NCI-H187 (cell line): ENCODE data around the gene PBX3.

Experiments used
- DNase-seq, 2 experiments: peaks; one replicate each; lab custom pipeline; 2025; lab: John Stamatoyannopoulos, UW

PBX3 gene

DNA sequence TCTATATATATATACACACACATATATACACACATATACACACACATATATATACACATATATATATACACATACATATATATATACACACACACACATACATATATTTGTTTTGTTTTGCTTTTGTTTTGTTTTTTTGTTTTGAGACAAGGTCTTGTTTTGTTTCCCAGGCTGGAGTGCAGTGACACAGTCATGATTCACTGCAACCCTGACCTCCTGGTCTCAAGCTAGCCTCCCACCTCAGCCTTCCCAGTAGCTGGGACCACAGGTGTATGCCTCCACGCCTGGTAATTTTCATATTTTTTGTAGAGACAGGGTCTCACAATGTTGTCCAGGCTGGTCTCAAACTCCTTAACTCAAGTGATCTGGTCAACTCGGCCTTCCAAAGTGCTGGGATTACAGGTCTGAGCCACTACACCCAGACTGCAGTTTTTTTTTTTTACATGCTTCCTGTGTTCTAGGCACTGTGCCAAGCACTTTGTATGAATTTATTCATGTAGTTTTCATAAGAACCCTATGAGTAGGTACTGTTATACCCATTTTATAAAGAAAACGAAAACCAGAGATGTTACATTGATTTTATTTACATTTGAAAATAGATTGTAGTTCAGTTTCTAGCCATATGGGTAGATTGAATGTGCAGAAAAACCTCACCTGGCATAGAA lies 120.7 kb downstream of the PBX3 start:
- no peak for DNase-seq

DNA sequence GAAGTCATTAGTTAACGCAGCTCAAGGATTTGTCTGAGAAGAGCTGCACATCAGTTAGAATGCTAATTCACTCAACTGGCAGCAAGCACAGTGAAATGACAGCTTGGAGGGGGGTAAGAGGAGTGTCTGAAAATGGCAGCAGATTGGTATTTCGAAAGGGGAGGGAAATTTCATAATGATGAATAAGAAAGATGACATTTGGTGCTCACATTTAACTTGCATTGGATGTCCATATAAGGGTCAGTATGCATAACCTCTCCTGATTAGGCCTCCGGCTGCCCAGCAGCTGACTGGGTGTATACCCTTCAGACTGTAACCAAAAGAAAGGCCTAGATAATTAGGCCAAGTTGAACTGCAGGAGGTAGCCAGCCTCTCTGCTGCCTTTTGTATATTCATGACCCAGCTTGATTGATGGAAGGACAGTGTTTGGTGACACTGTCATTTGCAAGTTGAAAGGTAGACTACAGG lies 131.0 kb downstream of the PBX3 start:
- no peak for DNase-seq

DNA sequence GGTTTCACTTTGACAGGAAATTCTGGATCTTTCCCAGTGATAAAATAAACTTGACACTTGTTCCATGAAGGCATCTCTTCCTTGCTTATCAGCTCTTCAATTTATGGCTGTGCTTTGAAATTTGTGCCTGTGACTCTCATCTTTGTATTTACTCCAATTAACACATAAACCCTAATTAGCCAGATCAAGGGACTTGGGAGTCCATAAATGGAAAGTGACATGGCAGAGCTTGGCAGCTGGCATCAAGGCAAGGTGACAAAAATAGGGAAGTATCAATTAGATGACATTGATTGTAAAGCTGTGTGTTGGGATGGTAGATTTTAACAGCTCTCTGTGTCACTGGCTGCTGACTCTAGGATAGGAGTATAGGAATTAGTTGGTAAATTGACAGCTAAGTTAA lies 133.9 kb downstream of the PBX3 start:
- DNase-seq: no peak

DNA sequence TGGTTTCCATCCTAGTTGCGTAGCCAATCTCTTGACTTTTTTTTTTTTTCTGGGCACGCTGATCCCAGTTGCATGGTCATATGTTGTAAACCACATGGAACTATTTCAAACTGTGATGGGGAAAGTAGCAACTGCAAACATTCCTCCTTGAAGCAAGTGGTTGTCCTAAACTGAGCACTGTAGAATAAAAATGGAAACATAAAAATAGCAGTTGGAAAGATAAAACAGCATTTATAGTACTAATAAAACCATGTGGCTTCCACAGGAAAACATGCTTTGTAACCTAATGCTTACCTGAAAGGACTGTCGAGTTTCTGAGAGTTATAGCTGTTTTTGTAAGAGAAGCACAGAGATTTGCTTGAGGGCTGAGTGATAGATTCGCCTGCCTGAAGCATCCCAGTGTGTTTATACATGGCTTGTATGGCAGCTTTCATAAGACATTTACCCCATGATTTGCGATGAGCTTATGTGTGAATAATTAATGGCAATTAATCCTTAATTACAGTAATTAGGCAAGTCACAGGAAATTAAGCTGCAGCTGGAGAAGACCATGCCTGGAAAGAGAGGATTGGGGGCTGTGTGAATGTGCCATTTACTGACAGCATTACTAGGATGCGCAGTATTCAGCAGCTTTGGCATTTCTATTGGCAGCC lies 136.5 kb downstream of the PBX3 start:
- DNase-seq: no peak

DNA sequence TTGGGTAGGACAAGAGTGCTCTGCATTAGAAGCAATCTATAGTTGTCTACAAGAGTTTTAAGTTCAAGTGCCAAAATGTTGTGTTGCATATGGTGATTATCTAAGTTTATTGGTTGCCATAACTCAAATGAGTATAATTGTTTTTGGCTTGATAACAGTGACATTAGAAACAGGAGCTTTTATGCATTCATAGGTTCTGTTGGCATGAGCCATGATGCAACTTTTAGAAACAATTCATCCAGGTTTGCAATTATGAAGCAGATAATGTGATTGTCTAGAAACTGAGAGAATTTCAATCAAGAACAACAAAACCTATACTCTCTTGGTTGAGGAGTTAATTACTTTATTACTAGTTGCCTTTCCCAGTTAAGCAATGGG lies 137.0 kb downstream of the PBX3 start:
- no peak for DNase-seq

DNA sequence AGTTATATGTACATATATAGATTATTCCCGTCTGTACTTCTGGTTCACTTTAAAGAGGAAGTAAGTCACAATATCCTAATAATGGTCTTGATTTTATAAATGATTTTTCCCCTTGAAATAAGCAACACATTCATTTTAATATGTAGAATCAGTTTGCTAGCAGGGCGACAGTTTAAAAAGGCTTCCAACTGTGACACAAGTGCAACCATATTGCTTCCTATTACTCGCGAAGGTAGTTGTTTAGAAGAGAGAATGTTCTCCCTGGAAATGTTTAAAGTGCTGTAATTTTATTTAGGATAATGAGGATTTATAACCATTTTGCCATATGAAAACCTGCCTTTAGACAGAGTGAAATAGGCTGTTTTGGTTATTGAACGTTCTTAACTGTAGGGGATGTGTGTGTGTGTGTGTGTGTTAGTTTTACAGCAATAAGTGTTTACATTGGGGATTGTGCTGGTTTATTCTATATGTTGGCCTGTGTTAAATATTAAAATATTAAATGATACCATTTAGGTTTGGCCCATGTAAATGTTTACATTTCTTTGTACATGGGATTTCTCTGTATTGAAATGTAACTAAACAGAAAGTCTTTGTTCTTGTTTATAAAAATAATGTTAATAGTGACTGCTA lies 138.3 kb downstream of the PBX3 start:
- no peak for DNase-seq

DNA sequence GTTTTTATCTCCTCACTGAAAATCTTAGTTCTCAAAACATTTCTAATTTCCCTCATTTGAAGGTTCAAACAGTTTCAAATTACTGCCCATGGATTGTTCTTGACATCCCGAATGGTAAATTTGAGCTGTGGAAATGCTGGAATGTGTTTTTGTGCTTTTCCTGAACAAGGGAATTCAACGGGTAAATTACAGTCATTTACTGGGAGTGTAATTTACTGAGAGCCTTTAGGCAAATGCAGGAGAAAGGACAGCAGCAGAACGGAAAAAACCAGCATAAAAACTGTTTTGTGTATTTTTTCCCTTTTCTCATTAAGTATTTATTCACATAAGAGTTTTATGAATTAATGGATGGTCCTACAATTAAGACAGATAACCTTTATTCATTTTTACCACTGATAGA lies 139.2 kb downstream of the PBX3 start:
- no peak for DNase-seq

DNA sequence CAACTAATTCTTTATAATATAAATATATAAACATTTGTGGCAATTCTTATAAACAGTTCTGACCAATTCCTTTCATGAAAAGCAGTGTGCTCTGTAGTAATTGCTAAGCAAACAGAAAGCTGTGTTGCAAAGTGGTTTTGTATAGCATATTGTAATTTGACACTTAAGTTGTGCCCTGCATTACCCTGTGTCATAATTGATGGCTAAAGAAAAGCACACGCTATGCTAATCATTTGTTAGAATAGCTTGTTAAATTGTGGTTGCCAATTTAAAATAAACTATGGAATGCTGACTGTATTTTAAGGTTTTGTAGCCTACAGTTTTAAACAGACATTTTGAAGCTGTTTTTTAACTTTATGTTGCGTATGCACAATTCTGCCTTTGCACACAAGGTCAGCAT lies 140.0 kb downstream of the PBX3 start:
- DNase-seq: peak in 1 of 2 experiments; percentile 8

DNA sequence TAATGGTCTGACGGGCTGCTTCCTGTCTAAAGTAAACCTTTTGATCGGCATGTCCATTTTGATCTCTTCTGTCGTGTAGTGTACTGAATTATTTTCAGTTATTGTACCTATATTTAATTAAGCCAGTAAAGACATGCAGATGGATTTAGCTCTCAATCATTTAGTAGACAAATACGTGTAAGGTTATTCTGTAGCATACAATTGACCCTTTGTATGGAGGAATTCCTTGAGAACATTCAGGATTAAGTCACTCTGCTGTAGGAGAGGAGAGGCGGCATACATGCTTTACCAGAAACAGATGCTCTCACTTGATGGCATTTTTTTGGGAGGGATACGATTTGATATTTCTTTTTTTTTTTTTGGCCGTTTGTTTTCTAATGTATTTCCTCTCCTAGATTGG lies 141.0 kb downstream of the PBX3 start:
- no peak for DNase-seq

DNA sequence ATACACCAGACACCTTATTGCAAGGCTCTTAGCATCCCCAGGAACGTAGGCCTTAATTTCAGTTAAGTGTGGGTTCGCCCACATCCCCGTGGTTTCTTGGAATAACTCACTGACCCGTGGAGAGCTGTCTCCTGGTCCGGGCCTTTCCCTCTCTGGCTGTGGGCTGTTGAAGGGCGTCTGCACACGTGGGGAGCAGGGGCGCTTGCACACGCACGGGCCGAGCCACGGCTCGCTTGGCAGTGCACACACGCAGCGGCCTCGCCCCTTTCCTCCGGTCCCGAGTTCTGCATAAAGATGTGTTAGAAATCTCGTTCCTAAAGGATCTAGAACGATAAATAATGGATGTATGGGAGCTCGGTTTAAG lies 141.9 kb downstream of the PBX3 start:
- no peak for DNase-seq

DNA sequence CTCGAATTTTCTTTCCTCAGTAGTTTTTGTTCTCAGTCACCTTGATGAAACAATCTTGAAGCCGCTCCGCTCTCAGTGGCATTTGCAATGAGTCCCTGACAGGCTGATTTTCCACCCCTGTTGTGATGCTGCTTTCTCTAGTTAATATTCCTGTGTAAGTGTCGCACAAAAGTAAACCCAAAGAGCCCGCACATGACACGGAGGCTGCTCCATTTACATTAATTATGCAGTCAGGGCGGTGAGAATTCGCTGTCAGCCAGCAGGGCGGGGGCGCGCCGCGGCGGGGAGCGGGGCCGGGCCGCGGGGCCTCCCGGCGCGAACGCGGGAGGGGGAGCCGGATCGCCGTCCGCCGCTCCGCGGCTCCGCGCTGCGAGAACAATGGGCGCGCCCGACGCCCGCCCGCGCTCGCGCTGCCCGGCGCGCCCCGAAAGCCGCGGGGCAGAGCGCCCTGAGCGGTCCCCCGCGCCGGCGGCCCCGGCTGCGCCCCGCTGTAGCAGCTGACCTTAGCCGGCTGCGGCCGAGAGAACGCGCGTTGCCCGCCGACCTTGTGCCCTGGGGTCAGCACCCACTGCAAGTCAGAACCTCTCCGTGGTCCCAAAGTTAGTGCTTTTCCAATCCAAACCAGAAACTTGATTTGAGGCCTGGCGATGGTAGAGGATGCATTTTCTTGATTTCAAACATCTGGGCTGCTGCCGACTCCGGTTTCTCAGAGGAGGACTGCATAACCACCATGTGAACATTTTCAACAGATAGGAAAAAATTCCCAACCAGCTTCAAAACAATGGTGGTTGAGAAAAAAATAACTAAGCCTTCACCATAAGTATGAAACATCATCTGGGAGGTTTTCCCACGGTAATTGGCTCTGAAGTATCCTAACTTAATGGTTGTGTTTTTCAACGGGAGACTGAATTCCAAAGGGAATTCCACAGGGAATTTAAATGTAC lies 142.6 kb downstream of the PBX3 start:
- peak in 1 of 2 experiments; percentile 26 for DNase-seq

DNA sequence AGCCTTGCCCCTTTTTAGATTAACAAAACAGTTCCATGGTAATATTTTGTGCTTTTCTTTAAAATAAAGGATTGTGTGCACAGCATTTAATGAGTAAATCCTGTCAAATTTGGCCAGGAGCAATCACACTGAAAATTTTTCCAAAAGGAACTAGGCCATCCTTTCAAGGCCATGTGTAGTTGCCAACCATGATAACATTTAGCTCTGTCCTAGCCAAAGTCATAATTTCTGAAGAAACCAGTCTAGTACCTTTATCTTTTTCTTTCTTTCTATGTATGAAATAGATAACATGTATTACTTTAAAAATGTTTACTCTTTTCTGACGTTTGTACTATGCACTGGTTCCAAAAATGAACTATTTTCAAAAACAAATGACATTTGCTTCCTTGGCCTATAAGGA lies 143.7 kb downstream of the PBX3 start:
- DNase-seq: no peak

DNA sequence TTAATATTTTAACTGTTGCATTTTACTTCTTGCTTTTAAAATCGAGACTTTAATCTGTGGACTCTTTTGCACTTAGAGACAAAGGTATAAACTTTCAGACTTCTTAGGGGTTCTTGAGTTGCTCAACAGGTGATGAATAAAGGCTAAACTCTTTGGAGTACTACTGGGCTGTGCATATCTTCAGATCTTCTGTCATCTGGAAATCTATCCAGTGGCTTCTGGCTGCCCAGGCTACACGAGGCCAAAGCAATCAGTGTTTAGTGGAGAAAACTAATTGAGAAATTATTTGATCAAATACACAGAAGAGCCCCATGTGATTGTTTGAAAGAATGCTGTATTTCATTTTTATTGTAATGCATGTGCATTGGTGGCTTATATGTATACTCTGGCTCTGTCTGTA lies 146.1 kb downstream of the PBX3 start:
- DNase-seq: no peak

DNA sequence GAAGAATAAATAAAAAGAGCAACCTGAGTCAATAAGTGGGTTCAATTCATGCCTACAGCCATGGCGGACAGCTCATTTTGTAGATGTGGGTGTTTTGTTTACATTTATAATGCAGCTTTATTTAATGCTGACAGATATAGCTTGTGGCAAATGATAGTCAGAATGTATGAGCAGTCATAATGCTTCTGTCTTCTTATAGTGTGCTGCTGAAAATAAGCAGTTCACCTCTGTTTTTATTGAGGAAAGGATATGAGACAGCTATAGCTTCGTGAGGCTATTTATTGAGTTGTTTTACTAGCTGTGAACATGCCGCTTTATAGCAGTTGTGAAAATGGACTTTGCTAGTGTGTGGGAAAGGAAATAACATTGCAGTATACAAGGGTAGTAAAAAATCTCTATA lies 147.4 kb downstream of the PBX3 start:
- DNase-seq: no peak

DNA sequence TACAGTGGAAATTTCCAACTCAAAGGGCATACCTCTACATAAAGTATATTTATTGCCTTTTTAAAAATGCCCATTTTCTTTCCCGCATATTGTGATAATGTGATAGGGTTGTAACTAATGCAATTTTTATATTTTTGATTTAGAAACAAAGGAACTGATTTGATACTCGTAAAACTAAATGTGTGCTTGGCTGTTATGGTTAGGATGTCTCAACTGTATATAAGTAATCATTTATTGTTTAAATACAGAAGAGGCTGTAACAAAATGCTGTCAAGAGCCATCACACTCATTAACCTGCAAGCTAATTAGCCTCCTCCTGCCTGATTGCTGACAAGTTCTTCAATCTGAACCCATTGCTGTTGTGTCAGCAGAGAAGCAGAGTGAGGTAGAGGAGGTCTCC lies 149.2 kb downstream of the PBX3 start:
- DNase-seq: no peak

DNA sequence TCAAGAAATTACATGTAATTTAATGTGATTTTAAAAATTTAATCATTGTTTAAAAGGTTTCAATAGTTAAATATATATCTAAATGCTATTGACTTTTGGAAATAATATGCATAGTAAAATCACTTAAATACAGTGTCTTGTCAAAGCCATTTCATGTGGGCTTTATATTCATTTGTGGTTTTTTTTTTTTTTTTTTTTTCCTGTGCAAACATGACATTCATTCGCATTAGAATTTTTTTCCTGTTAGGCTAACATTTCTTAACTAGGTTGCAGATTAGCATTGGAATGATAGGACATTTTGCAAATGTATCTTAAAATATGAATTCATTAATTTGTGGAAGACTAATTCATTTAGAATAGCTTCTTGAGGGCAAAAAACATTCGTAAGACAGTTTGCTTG lies 149.8 kb downstream of the PBX3 start:
- no peak for DNase-seq

DNA sequence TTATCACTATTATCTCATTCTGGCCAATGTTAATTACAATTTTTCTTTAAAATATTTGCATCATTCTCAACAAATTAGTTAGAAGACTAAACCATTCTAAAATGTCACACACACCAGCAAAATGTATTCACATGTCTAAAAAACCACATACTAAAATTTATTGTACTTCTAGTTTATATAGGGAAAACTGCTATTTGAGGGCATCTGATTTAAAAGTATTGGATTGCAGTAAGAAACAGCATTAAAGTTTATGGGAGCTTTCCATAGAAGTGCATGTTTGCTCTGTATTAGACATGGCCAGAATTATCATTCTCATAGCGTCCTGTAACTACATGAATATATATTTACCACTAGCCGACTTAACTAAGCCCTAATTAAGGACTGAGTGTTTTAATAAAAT lies 150.3 kb downstream of the PBX3 start:
- DNase-seq: no peak

DNA sequence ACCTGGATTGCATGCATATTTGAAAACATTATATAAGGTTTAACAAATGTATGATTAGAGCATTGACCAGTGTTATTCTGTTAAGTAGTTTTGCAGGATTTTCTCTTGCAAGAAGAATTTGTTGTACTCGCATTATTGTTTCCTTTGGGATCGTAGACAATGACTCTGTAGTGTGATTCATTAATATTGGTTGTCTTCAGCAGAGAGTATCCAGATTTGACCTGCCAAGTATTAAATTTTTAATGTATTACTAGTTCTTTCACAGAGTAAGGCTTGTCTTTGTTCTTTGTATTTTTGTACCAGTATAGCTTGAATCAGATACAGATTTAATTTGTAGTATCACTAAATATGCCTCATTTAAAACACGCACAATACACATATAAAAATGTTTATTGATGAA lies 155.0 kb downstream of the PBX3 start:
- no peak for DNase-seq

DNA sequence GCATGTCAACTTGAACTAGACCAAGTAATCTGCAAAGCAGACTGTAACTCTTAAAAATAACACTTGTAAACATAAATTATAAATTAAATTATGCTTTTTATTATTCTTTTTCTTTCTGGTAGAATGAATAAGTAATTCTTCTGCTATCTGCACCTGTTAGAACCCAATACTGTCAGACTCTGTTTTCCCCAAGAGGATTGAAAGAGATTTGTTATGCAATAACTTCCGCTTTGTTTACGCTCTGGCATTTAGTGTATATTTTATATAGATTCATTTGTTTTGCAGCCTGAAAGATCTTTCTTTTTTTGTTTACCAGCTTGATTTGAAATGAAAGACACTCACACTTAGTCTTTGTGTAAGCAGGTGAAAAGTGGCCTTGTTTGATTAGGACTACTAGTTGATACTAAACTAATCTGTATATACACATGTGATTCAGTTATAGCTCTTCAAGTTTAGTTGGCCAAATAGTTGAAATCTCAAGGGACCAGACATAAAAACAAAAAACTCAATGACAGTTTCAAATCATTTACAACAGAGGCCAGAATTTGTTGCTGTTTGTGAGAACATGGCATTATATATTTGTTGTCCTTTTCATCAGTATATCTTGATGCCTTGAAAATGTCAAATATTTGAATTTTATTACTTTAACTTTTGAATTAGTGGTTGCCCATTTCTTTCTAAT lies 155.8 kb downstream of the PBX3 start:
- DNase-seq: no peak

DNA sequence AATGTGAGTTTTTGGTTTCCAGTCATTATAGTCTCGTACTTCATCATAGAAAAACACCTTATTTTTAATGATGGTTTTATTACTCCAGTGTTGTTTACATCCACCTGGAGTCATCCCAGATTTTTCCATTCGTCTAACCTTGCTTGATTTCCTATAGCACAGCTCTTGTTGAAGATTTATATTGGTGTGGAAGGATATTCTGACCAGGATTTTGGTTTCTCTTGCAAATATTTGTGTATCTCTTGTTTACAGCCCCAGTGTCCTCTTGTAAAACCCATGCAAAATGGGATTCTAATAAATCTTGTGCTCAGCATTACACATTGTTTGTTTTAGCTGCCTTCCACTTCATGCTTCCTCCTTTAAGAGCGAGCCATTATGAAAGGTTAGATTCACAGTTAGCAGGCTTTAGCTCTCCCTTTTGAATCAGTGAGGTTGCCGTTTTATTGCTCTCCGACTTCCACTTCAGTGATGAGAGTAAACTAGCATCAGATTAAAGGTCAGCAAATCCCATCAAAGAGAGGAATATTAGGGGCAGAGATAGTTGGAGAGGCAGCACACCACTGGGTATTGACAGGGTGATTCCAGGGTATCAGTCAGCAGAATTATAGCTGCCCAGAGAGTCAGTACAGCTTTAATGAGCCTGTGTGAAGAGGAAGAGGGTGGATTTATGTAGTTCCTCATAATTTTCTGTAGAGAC lies 157.1 kb downstream of the PBX3 start:
- DNase-seq: peak; percentile 13 to 21

DNA sequence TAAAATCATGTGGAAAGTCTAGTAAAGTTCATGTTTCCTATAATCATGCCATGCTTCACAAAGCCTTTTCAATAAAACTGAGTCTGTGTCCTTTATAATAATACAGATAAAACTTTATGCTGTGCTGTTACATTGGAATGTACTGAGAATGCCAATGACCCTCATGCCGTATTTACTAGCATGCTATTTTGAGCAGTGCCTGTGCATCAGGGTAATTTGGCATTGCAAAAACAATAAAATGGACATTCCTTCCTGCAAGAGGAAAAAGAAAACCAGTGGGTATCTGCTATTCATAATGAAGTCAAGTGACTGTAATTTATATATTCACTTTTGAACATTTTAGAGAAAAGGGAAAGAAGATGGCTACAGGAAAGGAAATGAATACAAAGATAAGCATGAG lies 159.0 kb downstream of the PBX3 start:
- no peak for DNase-seq
